Measurements from ENCODE around the gene RPRD2. TPM values are rescaled to one million over a fixed set of nuclear protein-coding genes. Genes with fewer than 3 reads are reported as not detected.

Gene RPRD2
- total RNA-seq, 2 donors from 2014 or later: 13.2 to 17.1 TPM

DNA sequence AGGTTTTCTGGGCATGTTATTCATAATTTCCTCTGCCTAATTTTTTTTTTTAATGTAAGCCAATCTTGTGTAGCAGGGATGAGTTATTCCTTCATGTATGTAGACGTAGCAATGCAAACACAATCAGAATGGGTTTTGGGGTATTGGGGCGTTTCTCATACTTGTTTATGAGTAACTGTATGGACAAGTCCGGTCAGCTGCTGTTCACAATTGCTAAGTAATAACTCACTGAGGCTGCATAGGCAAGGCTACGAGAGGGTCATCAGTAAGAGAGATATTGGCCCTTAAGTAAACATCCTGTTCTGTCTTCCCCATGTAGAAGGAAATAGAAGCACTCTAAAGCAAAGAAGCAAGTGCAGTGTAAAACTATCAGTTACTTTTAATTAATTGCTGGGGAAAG lies 113.8 kb downstream of the RPRD2 start:
- H3K27ac ChIP-seq: no peak overlapping the region
- ATAC-seq: no peak
- TF ChIP-seq POLR2A (IDR thresholded peaks at IDR 0.05): no peak
- TF ChIP-seq, protein P1, sequence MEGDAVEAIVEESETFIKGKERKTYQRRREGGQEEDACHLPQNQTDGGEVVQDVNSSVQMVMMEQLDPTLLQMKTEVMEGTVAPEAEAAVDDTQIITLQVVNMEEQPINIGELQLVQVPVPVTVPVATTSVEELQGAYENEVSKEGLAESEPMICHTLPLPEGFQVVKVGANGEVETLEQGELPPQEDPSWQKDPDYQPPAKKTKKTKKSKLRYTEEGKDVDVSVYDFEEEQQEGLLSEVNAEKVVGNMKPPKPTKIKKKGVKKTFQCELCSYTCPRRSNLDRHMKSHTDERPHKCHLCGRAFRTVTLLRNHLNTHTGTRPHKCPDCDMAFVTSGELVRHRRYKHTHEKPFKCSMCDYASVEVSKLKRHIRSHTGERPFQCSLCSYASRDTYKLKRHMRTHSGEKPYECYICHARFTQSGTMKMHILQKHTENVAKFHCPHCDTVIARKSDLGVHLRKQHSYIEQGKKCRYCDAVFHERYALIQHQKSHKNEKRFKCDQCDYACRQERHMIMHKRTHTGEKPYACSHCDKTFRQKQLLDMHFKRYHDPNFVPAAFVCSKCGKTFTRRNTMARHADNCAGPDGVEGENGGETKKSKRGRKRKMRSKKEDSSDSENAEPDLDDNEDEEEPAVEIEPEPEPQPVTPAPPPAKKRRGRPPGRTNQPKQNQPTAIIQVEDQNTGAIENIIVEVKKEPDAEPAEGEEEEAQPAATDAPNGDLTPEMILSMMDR (IDR thresholded peaks at IDR 0.05): no peak

DNA sequence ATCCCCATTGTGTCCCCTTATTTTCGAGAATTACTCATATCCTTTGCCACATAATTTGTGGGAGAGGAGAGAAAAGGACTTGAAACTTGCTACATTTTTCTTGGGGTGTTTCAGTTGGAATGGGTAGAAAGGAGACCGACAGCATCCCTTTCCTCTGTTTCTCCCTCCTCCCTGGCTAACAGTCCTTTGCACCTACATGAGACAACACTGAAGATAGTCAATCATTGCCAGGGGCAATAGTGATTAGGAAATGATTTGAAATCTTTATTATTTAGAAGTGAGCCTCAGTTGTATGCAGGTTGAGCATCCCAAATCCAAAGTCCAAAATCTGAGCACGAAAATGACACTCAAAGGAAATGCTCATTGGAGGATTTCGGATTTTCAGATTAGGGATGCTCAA lies 115.4 kb downstream of the RPRD2 start:
- H3K4me3 ChIP-seq: no peak overlapping the region
- no peaks in the 10 kb centered on the region for H3K27me3 ChIP-seq
- no peaks in the 10 kb centered on the region for H3K9me3 ChIP-seq
- H3K27ac ChIP-seq: no peak overlapping the region
- no peaks in the 10 kb centered on the region for H3K4me1 ChIP-seq
- ATAC-seq (no peak), DNase-seq (no peak)
- intact Hi-C loops (cut with DNase I): no loop called here
- TF ChIP-seq, protein P1 (IDR thresholded peaks at IDR 0.05): no peak
- TF ChIP-seq POLR2A (IDR thresholded peaks at IDR 0.05): no peak
- H3K36me3 ChIP-seq (replicated peaks in 1 of 2; ENCODE audit: insufficient read depth in 1 of 2, low read depth in 2 of 2): no peaks in the 10 kb centered on the region
- WGBS, 2 donors: 36 to 38% methylated on average over 4 of the region's 4 CpGs

More for the DNA sequence above, 113.8 kb downstream of the RPRD2 start:
- intact Hi-C loops (cut with DNase I): no loop called here
- Histone ChIP-seq H3K4me1 (peaks cover 8% of the 10 kb centered on the region), H3K27me3 (no peaks in the 10 kb centered on the region), H3K36me3 (replicated peaks in 1 of 2; ENCODE audit: insufficient read depth in 1 of 2, low read depth in 2 of 2) (no peaks in the 10 kb centered on the region), H3K4me3 (no peak overlapping the region), H3K9me3 (no peaks in the 10 kb centered on the region)
- no peak for DNase-seq
- 28 to 32% methylated on average over 4 of the region's 4 CpGs for WGBS, 2 donors

DNA sequence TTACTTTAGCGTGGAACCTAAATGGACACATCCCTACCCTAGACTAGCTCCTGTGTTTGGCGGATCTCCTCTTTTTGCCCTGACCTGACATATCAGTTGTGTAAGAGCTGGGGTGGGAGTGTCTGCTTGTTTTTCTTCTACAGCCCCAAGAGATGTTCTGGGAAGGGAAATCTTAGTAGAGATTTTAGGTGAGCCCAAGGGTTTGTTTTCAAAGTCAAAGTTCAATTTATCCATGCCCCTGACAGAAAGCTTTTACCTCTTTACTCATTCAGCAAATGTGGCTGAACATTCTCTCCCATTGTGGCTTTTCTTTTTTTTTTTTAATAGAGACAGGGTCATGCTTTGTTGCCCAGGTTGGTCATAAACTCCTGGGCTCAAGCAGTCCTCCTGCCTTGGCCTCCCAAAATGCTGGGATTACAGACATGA lies 116.0 kb downstream of the RPRD2 start:
- intact Hi-C loops (cut with DNase I): no loop called here
- no peak for DNase-seq
- 43 to 45% methylated on average over 2 of the region's 2 CpGs for WGBS, 2 donors
- no peak for TF ChIP-seq POLR2A (IDR thresholded peaks at IDR 0.05)
- TF ChIP-seq, protein P1 (IDR thresholded peaks at IDR 0.05): no peak
- Histone ChIP-seq H3K27me3 (no peaks in the 10 kb centered on the region), H3K27ac (no peak overlapping the region), H3K36me3 (replicated peaks in 1 of 2; ENCODE audit: insufficient read depth in 1 of 2, low read depth in 2 of 2) (no peaks in the 10 kb centered on the region), H3K4me1 (no peaks in the 10 kb centered on the region), H3K4me3 (no peak overlapping the region), H3K9me3 (no peaks in the 10 kb centered on the region)
- no peak for ATAC-seq

DNA sequence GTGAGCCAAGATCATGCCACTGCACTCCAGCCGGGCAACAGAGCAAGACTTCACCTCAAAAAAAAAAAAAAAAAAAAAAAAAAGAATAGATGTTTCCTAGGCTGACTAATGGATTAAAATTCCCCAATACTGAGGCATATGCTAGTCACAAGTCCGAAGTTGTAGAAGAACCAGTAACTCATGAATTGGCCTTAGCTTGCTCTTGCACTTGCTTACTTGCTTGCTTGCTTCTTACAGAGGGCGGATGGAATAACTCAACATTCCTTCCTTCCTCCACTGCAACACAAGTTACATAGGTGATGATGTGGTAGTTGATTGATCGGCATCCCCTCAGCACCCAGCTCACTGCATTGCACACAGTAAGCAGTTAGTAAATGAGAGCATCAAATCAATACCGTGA lies 120.5 kb downstream of the RPRD2 start:
- Histone ChIP-seq H3K27me3 (no peaks in the 10 kb centered on the region), H3K27ac (no peak overlapping the region), H3K9me3 (no peaks in the 10 kb centered on the region), H3K4me1 (peaks cover 7% of the 10 kb centered on the region), H3K36me3 (replicated peaks in 1 of 2; ENCODE audit: insufficient read depth in 1 of 2, low read depth in 2 of 2) (peaks cover 0 to under 1% of the 10 kb centered on the region in 2 donors), H3K4me3 (no peak overlapping the region)
- intact Hi-C loops (cut with DNase I): no loop called here
- WGBS, 2 donors: 80 to 86% methylated on average over 5 of the region's 5 CpGs
- no peak for ATAC-seq
- no peak for DNase-seq
- no peak for TF ChIP-seq POLR2A (IDR thresholded peaks at IDR 0.05)
- TF ChIP-seq, protein P1 (IDR thresholded peaks at IDR 0.05): no peak

DNA sequence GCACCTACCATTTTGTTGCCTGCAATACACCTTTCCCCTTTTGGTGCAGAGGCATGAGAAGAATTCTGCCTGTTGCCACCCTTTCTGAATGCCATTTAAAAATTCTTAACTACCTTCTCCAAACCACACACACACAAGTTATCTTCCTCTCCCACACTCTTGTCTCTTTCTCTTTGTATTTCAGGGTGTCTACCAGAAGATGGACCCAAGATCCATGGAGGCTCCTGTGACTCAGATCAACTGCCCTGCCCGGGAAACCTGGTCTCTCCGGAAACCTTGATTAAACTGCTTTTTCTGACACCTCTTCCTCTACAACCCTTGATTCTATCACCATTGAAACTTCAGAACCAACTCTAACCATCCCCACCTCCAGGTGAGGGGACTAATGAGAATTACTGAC lies 120.9 kb downstream of the RPRD2 start:
- H3K9me3 ChIP-seq: no peaks in the 10 kb centered on the region
- DNase-seq (peak in 1 of 4 donors; percentile 14), ATAC-seq (no peak)
- H3K4me3 ChIP-seq: no peak overlapping the region
- H3K27ac ChIP-seq: no peak overlapping the region
- H3K27me3 ChIP-seq: no peaks in the 10 kb centered on the region
- H3K36me3 ChIP-seq (replicated peaks in 1 of 2; ENCODE audit: insufficient read depth in 1 of 2, low read depth in 2 of 2): peaks cover 0 to 3% of the 10 kb centered on the region in 2 donors
- 12% methylated on average over 2 of the region's 2 CpGs for WGBS, 2 donors
- peaks cover 7% of the 10 kb centered on the region for H3K4me1 ChIP-seq
- intact Hi-C loops (cut with DNase I): no loop called here
- no peak for TF ChIP-seq POLR2A (IDR thresholded peaks at IDR 0.05)
- TF ChIP-seq, protein P1 (IDR thresholded peaks at IDR 0.05): peak in 3 of 7 experiments; percentile 9 to 24 (median 13)

Measured in body of pancreas (tissue), 4 donors.